Neural progenitor cell (in vitro differentiated cells): ENCODE data around the gene CCAR1.

Experiments
- CTCF ChIP-seq: fragments of 200-600 bp; sonication (generic); IDR thresholded peaks from 2 replicates; pipeline ENCODE4 v1.5.1; 2017; ENCODE audit warnings: antibody characterized with exemption, mild to moderate bottlenecking
- EZH2 ChIP-seq: fragments of 200-600 bp; sonication (generic); IDR thresholded peaks from 2 replicates; pipeline ENCODE4 v1.6.1; 2017; ENCODE audit warnings: antibody characterized with exemption, mild to moderate bottlenecking, moderate library complexity

GRCh38 chr10:68705548-68705947, 15.5 kb upstream of the CCAR1 start:
- TF ChIP-seq CTCF, result no peak
- TF ChIP-seq EZH2, result no peak
